GM23338 (cell line): ENCODE measurements around the gene KCNJ10. TPM values are rescaled to one million over a fixed set of nuclear protein-coding genes. Genes with fewer than 3 reads are reported as not detected.

Source experiments
- ATAC-seq: fragments of 200-7000 bp; cut with Tn5 transposase; 3 replicates; pipeline ENCODE4 v1.9.1; 2020
- DNase-seq: peaks from one replicate; pipeline ENCODE4 v3.0.0-alpha.2; 2015; ENCODE audit warnings: low spot score
- H2AFZ ChIP-seq: fragments of 200-600 bp; sonication (generic); 2 replicates; pipeline ENCODE4 v1.8.0; 2016; ENCODE audit warnings: antibody characterized with exemption, mild to moderate bottlenecking, moderate library complexity
- H3F3A ChIP-seq: fragments of 200-600 bp; sonication (generic); replicated peaks from 2 replicates; pipeline ENCODE4 v1.8.0; 2017; ENCODE audit warnings: antibody characterized with exemption, mixed run types, low read depth
- H3K27ac ChIP-seq: fragments of 200-600 bp; sonication (generic); 2 replicates; pipeline ENCODE4 v1.6.1; 2016; ENCODE audit warnings: low read depth
- H3K27me3 ChIP-seq: fragments of 200-600 bp; sonication (generic); 2 replicates; pipeline ENCODE4 v1.8.0; 2016; ENCODE audit warnings: mild to moderate bottlenecking, mixed run types, moderate library complexity; ENCODE audit not compliant: insufficient read depth
- H3K36me3 ChIP-seq: fragments of 200-600 bp; sonication (generic); 2 replicates; pipeline ENCODE4 v1.8.0; 2016; ENCODE audit warnings: mild to moderate bottlenecking; ENCODE audit not compliant: insufficient read depth
- H3K4me1 ChIP-seq: fragments of 200-600 bp; sonication (generic); 2 replicates; pipeline ENCODE4 v1.8.0; 2016; ENCODE audit warnings: mild to moderate bottlenecking, moderate library complexity; ENCODE audit not compliant: insufficient read depth
- H3K4me2 ChIP-seq: fragments of 200-600 bp; sonication (generic); 2 replicates; pipeline ENCODE4 v1.7.1; 2017; ENCODE audit warnings: mixed run types
- H3K4me3 ChIP-seq: fragments of 200-600 bp; sonication (generic); 2 replicates; pipeline ENCODE4 v1.6.1; 2016; ENCODE audit warnings: mixed run types
- H3K79me2 ChIP-seq: fragments of 200-600 bp; sonication (generic); replicated peaks from 2 replicates; pipeline ENCODE4 v1.8.0; 2017; ENCODE audit warnings: mild to moderate bottlenecking; ENCODE audit not compliant: insufficient read depth
- H3K9me2 ChIP-seq: fragments of 200-600 bp; sonication (generic); 2 replicates; pipeline ENCODE4 v1.8.0; 2017; ENCODE audit not compliant: insufficient read depth
- H4K20me1 ChIP-seq: fragments of 200-600 bp; sonication (generic); replicated peaks from 2 replicates; pipeline ENCODE4 v1.8.0; 2017; ENCODE audit warnings: mild to moderate bottlenecking; ENCODE audit not compliant: insufficient read depth
- H3K27ac Mint-ChIP-seq: 2 replicates; pipeline ENCODE4 v1.8.0; 2020; ENCODE audit warnings: inconsistent platforms, mild to moderate bottlenecking, moderate library complexity, mixed read lengths
- H3K27me3 Mint-ChIP-seq: 3 replicates; pipeline ENCODE4 v1.8.0; 2022; ENCODE audit warnings: low read depth, mild to moderate bottlenecking, moderate library complexity, mixed read lengths, inconsistent platforms; ENCODE audit not compliant: insufficient read depth, poor library complexity
- H3K36me3 Mint-ChIP-seq: 3 replicates; pipeline ENCODE4 v1.8.0; 2021; ENCODE audit warnings: low read depth, mild to moderate bottlenecking, inconsistent platforms, moderate library complexity, mixed read lengths
- H3K4me1 Mint-ChIP-seq: 3 replicates; pipeline ENCODE4 v1.8.0; 2020; ENCODE audit warnings: mild to moderate bottlenecking, inconsistent platforms, mixed read lengths
- H3K4me3 Mint-ChIP-seq: 3 replicates; pipeline ENCODE4 v1.8.0; 2021; ENCODE audit warnings: moderate library complexity, mild to moderate bottlenecking, inconsistent platforms, mixed read lengths
- H3K9me3 Mint-ChIP-seq: 3 replicates; pipeline ENCODE4 v1.8.0; 2020; ENCODE audit warnings: moderate library complexity, mild to moderate bottlenecking, inconsistent platforms, mixed read lengths
- CREB1 ChIP-seq: fragments of 250-450 bp; sonication (Bioruptor Pico); IDR thresholded peaks from 2 replicates; pipeline ENCODE4 v1.5.0; 2020; ENCODE audit warnings: low read depth, mild to moderate bottlenecking, moderate library complexity
- CTCF ChIP-seq, 2 experiments: fragments of 200-600 bp in 1 of 2; sonication (generic) in 1 of 2; conservative IDR thresholded peaks; 2 replicates each; pipeline versions ENCODE4 v1.5.1 to v1.6.1; 2016 to 2017; ENCODE audit warnings: antibody characterized with exemption in 2 of 2, low read depth in 2 of 2, mild to moderate bottlenecking in 2 of 2, moderate library complexity in 1 of 2
- ETS1 ChIP-seq: IDR thresholded peaks from 2 replicates; pipeline ENCODE4 v1.6.1; 2016; ENCODE audit warnings: antibody characterized with exemption
- EZH2 ChIP-seq: fragments of 200-600 bp; sonication (generic); IDR thresholded peaks from one replicate; pipeline ENCODE4 v1.8.0; 2017; ENCODE audit warnings: antibody characterized with exemption, mild to moderate bottlenecking, low read depth; ENCODE audit not compliant: unreplicated experiment
- EZH2phosphoT487 ChIP-seq: fragments of 200-600 bp; sonication (generic); IDR thresholded peaks from one replicate; pipeline ENCODE4 v1.8.1; 2018; ENCODE audit warnings: antibody characterized with exemption; ENCODE audit not compliant: unreplicated experiment
- JUNB ChIP-seq: IDR thresholded peaks from one replicate; pipeline ENCODE4 v1.6.1; 2016; ENCODE audit warnings: antibody characterized with exemption; ENCODE audit not compliant: unreplicated experiment
- NANOG ChIP-seq: IDR thresholded peaks from 2 replicates; pipeline ENCODE4 v1.6.1; 2016; ENCODE audit warnings: antibody characterized with exemption, borderline replicate concordance
- POLR2AphosphoS5 ChIP-seq: IDR thresholded peaks from 2 replicates; pipeline ENCODE4 v1.6.1; 2016; ENCODE audit warnings: antibody characterized with exemption, low read depth
- STAT1 ChIP-seq: IDR thresholded peaks from one replicate; pipeline ENCODE4 v1.6.1; 2016; ENCODE audit warnings: antibody characterized with exemption; ENCODE audit not compliant: unreplicated experiment
- ZNF114 ChIP-seq: fragments of 250-450 bp; sonication (Bioruptor Pico); IDR thresholded peaks from 2 replicates; pipeline ENCODE4 v1.5.0; 2020; ENCODE audit warnings: mild to moderate bottlenecking, moderate library complexity
- ZNF331 ChIP-seq: fragments of 250-450 bp; sonication (Bioruptor Pico); IDR thresholded peaks from 2 replicates; pipeline ENCODE4 v1.5.0; 2020; ENCODE audit warnings: low read depth, mild to moderate bottlenecking, moderate library complexity
- ZNF462 ChIP-seq: fragments of 250-450 bp; sonication (Bioruptor Pico); IDR thresholded peaks from 2 replicates; pipeline ENCODE4 v1.5.0; 2020; ENCODE audit warnings: mild to moderate bottlenecking, moderate library complexity
- polyA plus RNA-seq: library from polyadenylated mRNA; unstranded; fragments of >200 nt; fragmentation: Nextera tagmentation; extraction: Ambion mirVana; gene quantifications from 2 replicates; pipeline ENCODE4 v1.2.1, GENCODE V29; 2016
- total RNA-seq: library from RNA; depleted of rRNA; stranded (reverse); fragments of >200 nt; shearing (Covaris generic); gene quantifications from 2 replicates; pipeline ENCODE4 v1.2.3, GENCODE V29; 2014
- TF ChIP-seq, protein P1 (sequence below): IDR thresholded peaks from one replicate; pipeline ENCODE4 v1.6.1; 2018; ENCODE audit warnings: antibody characterized with exemption; ENCODE audit not compliant: unreplicated experiment

The KCNJ10 gene
- total and polyA plus RNA-seq, 2 experiments from 2014 or later: 1.4 to 2.8 TPM

DNA sequence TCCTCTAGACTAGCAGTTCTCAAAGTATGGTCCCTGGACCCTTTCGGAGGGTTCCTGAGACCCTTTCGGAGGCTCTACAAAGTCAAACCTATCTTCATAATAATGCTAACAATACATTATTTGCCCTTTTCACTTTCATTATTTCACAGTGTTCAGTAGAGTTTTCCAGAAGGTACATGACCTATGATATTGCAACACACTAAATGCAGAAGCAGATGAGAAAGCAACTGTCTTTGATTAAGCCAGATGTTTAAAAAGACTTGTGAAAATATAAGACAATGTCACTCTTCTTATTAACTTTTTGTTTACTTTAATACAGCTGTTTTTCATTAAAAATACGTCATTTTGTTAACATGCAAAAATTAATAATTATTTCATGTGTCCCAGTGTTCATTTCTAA, 5.8 kb downstream of the KCNJ10 start:
- Histone ChIP-seq H3K27ac (no peak overlapping the region), H4K20me1 (no peaks in the 10 kb centered on the region), H3K36me3 (no peaks in the 10 kb centered on the region), H3K27me3 (peaks cover 8% of the 10 kb centered on the region; the same call in 1 of the 2 replicates), H3K79me2 (no peaks in the 10 kb centered on the region), H3K4me2 (no peak overlapping the region), H3K4me3 (no peak overlapping the region), H3F3A (no peaks in the 10 kb centered on the region), H3K9me2 (no peaks in the 10 kb centered on the region), H2AFZ (no peak overlapping the region), H3K4me1 (peaks cover 25% of the 10 kb centered on the region)
- Mint-ChIP-seq H3K4me1 (peaks cover 38% of the 10 kb centered on the region), H3K27ac (no peak overlapping the region), H3K27me3 (peaks cover 10% of the 10 kb centered on the region), H3K9me3 (no peaks in the 10 kb centered on the region; the same call in 2 of the 3 replicates), H3K4me3 (no peak overlapping the region), H3K36me3 (no peaks in the 10 kb centered on the region)
- TF ChIP-seq POLR2AphosphoS5 (no peak), STAT1 (no peak), ZNF114 (CRISPR knock-in tag) (no peak), CTCF (conservative IDR thresholded peaks at IDR 0.05; ENCODE audit: low read depth in 2 of 2) (no peak), ZNF462 (no peak), EZH2 (no peak), JUNB (no peak), ETS1 (no peak), ZNF331 (no peak), EZH2phosphoT487 (no peak), NANOG (no peak), CREB1 (CRISPR knock-in tag) (no peak)
- TF ChIP-seq, protein P1, sequence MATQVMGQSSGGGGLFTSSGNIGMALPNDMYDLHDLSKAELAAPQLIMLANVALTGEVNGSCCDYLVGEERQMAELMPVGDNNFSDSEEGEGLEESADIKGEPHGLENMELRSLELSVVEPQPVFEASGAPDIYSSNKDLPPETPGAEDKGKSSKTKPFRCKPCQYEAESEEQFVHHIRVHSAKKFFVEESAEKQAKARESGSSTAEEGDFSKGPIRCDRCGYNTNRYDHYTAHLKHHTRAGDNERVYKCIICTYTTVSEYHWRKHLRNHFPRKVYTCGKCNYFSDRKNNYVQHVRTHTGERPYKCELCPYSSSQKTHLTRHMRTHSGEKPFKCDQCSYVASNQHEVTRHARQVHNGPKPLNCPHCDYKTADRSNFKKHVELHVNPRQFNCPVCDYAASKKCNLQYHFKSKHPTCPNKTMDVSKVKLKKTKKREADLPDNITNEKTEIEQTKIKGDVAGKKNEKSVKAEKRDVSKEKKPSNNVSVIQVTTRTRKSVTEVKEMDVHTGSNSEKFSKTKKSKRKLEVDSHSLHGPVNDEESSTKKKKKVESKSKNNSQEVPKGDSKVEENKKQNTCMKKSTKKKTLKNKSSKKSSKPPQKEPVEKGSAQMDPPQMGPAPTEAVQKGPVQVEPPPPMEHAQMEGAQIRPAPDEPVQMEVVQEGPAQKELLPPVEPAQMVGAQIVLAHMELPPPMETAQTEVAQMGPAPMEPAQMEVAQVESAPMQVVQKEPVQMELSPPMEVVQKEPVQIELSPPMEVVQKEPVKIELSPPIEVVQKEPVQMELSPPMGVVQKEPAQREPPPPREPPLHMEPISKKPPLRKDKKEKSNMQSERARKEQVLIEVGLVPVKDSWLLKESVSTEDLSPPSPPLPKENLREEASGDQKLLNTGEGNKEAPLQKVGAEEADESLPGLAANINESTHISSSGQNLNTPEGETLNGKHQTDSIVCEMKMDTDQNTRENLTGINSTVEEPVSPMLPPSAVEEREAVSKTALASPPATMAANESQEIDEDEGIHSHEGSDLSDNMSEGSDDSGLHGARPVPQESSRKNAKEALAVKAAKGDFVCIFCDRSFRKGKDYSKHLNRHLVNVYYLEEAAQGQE: no peak
- no peak for DNase-seq
- no peak for ATAC-seq
